AG10803 (cell line): ENCODE results near the gene FHIT.

Experiments used
- DNase-seq: peaks from one replicate; pipeline ENCODE4 v3.0.0; 2010; ENCODE audit warnings: low read depth
- H3K4me3 ChIP-seq: 2 replicates; pipeline ENCODE4 v1.5.1; 2011; ENCODE audit warnings: mild to moderate bottlenecking, low read length, control low read depth
- CTCF ChIP-seq: conservative IDR thresholded peaks from 2 replicates; pipeline ENCODE4 v1.5.1; 2011; ENCODE audit warnings: mild to moderate bottlenecking, low read length, control low read depth, inconsistent platforms

FHIT gene

DNA sequence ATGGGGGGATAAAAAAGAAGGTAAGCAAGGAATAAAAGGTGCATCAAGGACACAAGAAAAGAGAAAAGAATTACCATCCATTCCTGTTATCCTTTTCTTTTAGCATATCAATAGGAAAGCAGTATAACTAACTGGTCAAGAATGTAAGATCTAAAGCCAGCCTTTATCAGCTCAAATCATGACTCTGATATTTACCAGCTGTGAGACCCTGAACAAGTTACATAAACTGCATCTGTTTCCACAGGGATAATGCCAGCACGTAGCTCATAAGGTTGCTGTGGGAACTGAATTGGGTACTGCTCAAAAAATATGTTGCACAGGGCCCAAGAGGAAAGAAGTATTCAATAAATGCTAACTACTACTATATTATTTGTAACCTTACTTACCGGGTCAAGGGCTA lies 1109.2 kb downstream of the FHIT start:
- no peak for DNase-seq

DNA sequence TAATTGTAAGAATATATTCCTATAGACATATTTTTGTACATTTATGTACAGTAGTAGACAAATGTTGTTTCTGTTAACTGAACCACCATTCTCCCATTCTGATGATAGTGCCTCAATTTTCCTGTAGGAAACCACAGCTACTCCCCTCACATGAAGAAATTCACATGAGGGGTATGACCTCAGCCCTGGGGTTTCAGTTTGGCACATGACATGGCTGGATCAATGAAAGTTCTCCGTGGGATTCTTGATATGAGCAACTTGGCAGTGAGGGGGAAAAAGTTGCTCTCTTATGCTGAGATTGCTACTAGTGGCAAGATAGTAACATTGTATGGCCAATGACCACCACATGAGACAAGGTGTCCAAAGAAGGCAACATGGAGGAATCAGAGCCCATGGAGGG lies 1111.1 kb downstream of the FHIT start:
- no peak for DNase-seq
- TF ChIP-seq CTCF, result no peak
- H3K4me3 ChIP-seq, result no peak overlapping the region

More for the DNA sequence above, 1109.2 kb downstream of the FHIT start:
- TF ChIP-seq CTCF, result no peak
- H3K4me3 ChIP-seq, result no peak overlapping the region

- TF ChIP-seq CTCF, result no peak
- no peak for DNase-seq
- no peak overlapping the region for H3K4me3 ChIP-seq
These were observed 1114.7 kb downstream of the FHIT start for GRCh38 chr3:60136601-60137000.

DNA sequence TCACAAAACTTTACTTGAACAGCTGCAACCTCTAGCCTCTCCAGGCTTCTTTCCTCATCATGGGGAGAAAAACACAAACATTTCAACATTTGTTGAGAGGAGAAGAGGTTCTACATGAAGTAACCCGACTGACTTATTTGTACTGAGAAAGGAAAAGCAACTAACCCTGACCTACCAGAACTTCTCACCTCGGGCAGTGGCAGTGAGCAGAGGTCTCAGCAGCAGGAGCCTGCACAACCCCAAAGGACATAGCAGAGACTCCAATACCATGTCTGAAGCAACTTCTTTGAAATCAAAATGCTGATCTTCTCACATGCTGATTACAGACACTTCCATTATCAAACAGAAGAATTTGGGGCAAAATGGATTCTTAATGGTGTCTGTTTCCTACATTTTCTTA lies 1115.8 kb downstream of the FHIT start:
- TF ChIP-seq CTCF, result no peak
- no peak for DNase-seq
- H3K4me3 ChIP-seq, result no peak overlapping the region

GRCh38 chr3:60133269-60134162 lies 1117.7 kb downstream of the FHIT start:
- no peak overlapping the region for H3K4me3 ChIP-seq
- no peak for TF ChIP-seq CTCF
- no peak for DNase-seq

- TF ChIP-seq CTCF, result no peak
- no peak for DNase-seq
- H3K4me3 ChIP-seq, result no peak overlapping the region
These were observed 1119.6 kb downstream of the FHIT start for GRCh38 chr3:60131618-60132017.
